Neural progenitor cell (in vitro differentiated cells): ENCODE measurements around the gene NFIA.

ENCODE experiments used
- CTCF ChIP-seq: fragments of 200-600 bp; sonication (generic); IDR thresholded peaks from 2 replicates; pipeline ENCODE4 v1.5.1; 2017; ENCODE audit warnings: antibody characterized with exemption, mild to moderate bottlenecking
- EZH2 ChIP-seq: fragments of 200-600 bp; sonication (generic); IDR thresholded peaks from 2 replicates; pipeline ENCODE4 v1.6.1; 2017; ENCODE audit warnings: antibody characterized with exemption, mild to moderate bottlenecking, moderate library complexity
- EZH2phosphoT487 ChIP-seq: fragments of 200-600 bp; sonication (generic); IDR thresholded peaks from 2 replicates; pipeline ENCODE4 v1.6.1; 2017; ENCODE audit warnings: antibody characterized with exemption

- TF ChIP-seq CTCF (no peak), EZH2 (no peak), EZH2phosphoT487 (no peak)
Measured at GRCh38 chr1:61181067-61182038, 99.0 kb downstream of the NFIA start.
